ENCODE measurements around the gene ZNF519.
"Not testable (repeated sequence)": the region's sequence is repeated elsewhere in the genome, so short reads cannot be mapped to it uniquely, and the experiment has no call there.

ZNF519 gene

DNA sequence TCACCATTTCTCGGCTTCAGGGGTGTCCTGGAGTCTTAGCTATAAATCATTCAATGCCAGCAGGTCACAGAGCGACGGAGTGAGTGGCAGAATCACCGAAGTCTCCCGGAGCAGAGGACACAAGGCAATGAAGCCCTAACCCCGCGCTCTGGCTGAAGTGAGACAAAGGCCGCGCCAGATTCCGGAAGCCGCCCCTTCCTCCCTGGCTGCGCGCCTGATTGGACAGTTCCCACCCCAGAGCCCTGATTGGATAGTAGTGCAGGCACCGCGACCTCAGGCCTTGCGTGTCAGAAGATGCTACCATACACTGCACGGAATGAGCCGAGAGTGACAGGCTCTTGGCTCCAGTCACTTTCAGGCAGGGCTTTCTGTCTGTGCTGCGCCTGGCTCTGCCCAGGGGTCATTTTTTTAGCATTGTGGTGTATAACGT is at the start of gene ZNF519:
Gene ZNF519 (minus strand): TSS at position 165 of the 430 bp plus-strand sequence. CDS start 158 bp downstream, at position 7.
- DNase-seq: peak; percentile 95

DNA sequence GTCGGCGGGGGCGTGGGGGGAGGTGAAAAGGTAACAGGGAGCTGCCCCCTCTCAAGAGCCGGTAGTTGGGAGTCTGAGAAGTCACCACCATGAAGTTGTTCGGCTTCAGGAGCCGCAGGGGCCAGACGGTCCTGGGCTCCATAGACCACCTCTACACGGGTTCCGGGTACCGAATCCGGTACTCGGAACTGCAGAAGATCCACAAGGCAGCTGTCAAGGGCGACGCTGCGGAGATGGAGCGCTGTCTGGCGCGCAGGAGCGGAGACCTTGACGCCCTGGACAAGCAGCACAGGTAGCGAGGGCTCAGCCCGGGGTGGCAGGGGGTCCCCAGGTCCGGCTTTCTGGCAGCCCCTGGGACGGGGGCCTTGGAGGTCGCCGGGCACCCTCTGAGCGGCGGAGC is 47.1 kb upstream of the ZNF519 start:
- DNase-seq: no peak

DNA sequence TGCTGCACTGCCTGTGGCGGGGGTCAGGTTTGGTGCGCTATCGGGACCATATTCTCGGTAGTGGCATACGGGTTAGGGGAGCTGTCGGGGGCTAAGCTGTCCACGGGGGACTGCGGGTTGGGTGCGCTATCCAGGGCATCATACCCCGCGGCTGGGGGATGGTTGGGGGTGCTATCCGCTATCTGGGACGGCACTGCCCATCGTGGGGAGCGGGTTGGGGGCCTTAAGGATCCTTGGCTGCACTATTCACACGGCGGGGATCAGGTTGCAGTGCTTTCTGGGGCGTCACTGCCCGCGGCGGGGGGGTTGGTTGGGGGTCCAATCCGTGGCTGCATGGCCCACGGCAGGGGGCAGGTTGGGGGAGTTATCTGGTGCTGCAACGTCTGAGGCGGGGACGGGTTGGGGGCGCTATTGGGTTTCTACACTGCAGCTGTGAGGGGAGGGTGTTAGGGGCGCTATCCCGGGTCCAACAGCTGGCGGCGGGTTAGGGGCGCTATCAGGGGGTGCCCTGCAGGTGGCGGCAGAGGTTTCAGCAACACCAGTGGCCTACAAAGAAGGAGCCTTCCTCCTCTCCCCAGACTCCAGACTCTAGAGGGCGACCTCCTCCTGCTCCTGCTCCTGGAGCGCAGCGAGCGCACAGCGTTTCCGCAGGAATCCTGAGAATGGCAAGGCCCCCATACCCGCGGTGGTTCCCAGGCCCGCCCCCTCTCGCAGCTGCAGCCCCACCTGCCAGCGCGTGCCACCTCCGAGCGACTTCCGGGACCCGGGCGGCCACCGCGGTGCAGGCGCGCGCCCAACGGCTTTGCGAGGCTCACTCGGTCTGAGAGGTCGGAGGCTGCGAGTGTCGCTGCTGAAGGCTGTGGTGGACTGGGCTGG is 46.3 kb upstream of the ZNF519 start:
- DNase-seq: peak; percentile 60

DNA sequence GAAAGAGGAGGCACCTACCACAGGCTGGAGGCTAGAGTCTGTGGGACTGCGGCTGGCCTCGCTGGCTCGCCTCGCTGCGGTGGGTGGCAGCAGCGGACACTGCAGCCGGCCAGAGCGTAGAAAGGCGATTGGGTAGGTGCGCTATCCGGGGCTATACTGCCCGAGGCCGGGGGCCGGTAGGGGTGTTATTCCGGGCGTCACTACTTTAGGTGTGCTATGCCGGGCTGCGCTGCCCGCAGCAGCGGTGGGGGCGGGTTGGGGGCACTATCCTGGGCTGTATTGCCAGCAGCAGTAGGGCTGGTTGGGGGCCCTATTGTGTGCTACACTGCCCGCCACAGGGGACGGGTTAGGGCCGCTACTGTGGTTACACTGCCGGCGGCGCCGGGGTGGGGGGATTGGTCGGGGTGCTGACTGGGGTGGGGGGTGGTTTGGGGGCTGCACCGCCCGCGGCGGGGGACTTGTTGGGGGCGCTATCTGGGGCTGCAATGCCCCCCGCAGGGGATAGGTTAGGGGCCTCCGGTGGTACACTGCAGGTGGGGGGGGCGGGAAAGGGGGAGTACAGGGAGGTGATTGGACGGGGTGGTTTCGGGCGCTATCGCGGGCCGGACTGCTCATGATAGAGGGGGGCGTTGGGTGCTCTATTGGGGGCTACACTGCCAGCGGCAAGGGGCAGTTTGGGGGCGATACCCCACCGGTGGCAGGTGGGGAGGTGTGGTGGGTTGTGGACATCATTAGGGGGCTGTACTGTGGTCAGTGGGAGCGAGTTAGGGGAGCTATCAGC is 45.5 kb upstream of the ZNF519 start:
- not testable (repeated sequence) for DNase-seq

DNA sequence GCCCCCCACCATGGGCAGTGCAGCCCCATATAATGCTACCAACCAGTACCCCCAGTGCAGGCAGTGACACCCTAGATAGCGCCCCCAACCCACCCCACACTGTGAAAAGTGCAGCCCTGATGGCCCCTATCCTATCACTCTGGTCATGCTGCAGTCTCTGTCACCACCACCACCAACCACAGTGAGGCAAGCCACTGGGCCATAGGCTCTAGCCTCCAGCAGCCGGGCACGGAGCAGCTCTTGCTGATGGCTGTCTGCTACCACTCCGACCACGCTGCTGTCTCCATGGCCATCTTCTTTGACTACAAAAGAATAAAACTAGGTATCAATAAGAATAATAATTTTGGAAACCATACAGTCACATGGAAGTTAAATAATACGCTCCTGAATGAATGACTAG is 43.2 kb upstream of the ZNF519 start:
- not testable (repeated sequence) for DNase-seq

DNA sequence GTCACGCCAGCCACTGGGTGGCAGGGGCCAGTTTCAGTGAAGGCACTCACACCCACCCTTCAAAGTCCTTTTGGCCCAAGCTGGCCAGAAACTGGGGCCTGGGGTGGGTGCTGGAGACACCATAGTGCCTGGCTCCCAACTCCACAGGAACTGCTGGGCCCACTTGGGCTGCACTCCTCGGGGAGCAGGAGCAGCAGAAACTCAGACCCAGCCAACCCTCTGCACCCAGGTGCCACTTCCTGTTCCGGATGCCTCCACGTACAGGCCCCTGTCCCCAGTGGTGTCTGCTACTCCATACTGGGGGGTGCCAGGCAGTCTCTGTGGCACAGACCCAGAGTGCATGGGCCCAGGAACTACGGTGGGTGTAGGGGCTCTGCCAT is 42.5 kb upstream of the ZNF519 start:
- no peak for DNase-seq

DNA sequence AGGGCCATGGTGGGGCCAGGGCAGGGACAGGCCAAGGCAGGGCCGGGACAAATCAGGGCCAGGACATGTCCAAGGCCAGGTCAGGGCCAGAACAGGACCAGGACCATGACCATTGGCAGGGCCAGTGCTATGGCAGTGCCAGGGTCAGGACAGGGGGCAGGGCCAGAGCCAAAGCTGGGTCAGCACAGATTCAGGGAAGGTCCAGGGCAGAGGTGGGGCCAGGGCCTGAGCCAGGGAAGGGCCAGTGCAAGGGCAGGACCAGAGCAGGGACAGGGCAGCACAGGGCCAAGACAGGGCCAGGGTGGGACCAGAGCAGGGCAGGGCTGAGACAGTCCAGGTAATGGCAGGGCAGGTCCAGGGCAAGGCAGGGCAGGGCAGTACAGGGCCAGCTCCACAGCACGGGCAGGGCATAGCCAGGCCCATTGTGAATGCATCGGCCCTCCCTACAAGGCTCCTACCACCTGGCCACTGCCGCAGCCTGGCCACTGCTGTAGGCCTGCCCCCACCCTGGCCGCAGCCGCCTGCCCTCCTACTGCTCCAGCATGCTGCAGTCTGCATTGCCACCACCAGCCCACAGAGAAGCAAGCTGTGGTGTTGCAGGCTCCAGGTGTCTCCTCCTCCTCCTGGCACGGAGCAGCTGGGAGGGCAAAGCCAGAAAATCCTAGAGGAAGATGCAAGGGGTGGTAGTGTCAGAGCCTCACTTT is 41.9 kb upstream of the ZNF519 start:
- not testable (repeated sequence) for DNase-seq

DNA sequence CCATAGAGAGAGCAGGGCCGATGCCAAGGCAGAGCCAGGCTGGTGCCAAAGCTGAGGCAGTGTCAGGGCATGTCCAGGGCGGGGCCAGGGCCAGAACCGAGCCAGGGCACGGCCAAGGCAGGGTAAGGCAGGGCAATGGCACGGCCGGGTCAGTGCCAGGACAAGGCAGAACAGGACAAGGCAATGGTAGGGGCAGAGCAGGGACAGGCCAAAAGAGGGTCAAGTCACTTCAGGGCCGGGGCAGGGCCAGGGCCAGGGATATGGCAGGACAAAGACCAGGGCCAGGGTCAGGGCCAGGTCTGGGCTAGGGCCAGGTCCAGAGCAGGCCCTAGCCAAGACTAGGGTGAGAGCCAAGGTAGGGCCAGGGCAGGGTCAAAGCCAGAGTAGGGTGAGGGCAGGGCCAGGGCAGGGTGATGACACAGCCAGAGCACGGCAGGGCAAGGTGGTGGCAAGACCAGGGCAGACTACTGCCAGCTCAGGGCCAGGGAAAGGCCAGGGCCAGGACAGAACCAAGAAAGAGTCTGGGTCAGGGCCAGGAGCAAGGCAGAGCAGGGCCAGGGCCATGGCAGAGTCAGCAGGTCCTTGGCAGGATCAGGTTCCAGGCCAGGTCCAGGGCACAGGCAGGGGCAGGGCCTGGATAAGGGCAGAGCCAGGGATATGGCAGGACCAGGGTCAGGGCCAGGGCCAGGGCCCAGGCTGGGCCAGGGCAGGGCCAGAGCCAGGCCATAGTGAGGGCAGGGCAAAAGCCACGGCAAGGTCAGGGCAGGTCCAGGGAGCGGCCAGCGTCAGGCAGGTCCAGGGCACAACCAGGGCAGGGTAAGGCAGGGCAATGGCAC is 41.1 kb upstream of the ZNF519 start:
- not testable (repeated sequence) for DNase-seq

DNA sequence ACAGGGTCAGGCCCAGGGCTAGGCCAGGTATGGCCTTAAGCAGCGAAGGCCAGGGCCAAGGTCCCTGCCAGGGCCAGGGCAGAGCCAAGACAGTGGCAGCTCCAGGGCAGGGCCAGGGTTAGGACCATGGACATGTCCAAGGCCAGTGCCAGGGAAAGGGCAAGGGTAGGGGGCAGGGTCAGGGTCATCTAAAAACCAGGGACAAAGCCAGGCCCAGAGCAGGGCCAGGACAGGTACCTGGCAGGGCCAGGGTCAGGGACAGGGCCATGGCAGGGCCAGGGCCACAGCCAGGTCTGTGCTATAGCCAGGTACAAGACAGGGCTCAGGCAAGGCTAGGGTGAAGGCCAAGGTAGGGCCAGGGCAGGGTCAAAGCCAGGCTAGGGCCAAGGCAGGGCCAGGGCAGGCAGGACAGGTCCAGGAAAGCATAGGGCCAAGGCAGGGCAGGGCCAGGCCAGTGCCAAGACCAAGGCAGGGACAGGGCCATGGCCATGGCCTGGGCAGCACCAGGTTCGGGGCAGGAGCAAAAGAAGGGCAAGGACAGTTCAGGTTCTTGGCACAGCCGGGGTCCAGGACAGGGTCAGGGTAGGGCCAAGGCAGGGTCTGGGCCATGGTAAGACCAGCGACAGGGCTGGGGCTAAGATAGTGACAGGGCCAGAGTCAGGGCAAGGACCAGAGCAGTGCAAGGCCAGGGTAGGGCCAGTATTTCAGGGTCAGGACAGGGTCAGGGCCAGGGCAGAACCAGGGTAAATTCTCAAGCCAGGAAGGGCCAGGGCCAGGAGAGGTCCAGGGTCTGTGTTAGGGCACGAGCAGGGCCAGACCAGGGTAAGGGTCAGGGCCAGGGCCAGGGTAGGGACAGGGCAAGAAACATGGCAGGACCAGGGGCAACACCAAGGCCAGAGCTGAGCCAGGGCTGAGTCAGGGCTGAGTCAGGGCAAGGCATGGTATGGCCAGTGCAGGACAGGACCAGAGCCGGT is 40.2 kb upstream of the ZNF519 start:
- DNase-seq: not testable (repeated sequence)

DNA sequence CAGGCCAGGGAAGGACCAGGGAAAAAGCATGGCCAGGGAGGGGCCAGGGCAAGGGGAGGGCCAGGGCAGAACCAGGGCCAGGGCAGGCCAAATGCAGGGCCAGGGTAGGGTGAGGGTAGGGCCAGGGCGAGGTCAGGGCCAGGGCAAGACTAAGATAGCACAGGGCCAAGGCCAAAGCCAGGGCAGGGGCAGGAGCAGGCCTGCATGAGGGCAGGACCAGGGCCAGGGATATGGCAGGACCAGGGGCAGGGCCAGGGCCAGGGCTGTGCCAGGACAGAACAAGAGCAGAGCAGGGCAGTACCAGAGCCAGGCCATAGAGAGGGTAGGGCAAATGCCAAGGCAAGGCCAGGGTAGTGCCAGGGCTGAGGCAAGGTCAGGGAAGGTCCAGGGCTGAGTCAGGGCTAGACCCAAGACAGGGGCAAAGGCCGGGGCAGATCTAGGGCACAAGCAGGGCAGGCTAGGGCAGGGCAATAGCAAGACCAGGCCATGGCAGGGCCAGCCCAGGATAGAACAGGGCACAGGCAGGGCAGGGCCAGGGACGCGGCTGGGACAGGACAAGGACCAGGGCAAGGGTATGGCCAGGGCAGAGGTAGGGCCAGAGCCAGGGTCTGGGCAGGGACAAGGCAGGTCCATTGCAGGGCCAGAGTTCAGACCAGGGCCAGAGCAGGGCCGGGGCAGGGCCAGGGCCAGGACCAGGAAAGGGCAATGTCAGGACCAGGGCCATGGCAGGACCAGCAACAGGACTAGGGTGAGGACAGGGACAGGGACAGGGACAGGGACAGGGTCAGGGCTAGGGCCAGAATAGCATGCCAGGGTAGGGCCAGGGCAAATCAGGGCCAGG is 39.3 kb upstream of the ZNF519 start:
- not testable (repeated sequence) for DNase-seq

DNA sequence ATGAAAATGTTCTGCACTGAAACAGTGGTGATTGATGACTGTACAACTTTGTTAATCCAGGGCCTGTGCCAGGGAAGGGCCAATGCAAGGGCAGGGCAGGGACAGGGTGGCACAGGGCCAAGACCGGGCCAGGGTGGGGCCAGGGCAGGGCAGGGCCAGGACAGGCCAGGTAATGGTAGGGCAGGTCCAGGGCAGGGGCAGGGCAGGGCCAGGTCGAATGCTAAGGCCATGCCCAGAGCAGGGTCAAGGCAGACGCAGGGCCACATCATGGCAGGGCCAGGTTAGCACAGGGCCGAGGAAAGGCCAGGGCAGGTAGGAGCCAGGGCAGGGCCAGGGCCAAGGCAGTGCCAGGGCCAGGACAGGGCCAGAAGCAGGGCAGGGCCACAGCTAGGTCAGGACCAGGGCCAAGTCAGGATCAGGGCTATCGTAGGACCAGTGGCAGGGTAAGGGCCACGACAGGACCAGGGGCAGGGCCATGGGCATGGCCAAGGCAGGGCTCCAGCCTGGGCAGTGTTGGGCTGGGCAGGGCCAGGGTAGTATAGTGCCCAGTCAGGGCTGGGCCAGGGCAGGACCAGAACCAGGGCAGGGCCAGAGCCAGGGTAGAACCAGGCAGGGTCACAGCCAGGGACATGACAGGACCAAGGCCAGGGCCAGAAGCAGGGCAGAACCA is 38.3 kb upstream of the ZNF519 start:
- not testable (repeated sequence) for DNase-seq

DNA sequence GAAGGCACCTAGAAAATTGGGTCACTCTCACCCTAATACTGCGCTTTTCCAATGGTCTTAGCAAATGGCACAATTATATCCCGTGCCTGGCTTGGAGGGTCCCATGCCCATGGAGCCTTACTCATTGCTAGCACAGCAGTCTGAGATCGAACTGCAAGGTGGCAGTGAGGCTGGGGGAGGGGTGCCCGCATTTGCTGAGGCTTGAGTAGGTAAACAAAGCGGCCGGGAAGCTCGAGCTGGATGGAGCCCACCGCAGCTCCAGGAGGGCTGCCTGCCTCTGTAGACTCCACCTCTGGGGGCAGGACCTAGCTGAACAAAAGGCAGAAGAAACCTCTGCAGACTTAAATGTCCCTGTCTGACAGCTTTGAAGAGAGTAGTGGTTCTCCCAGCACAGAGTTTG is 30.7 kb upstream of the ZNF519 start:
- DNase-seq: not testable (repeated sequence)

DNA sequence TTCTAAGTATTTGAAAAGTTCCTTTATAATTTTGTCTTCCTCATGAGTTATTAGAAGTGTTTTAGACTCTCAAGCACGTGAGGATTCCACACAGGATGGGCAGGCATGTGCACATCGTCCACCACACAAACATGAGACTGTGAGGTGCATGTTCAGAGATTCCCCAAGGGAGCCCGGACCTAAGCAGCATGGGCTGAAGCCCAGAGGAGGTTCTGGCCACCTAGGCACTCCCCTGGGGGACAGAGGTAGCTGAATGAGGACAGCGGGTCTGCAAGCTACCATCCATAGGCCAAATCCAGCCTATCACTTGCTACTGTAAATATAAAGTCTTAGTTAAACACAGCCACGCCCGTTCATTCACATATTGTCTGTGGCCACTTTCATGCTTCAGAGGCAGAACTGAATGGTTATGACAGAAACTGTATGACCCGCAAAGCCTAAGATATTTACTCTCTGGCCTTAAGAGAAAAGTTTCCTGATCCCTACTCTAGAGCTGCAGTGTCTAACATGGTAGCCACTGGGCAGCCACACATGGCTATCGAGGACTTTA is 19.4 kb upstream of the ZNF519 start:
- not testable (repeated sequence) for DNase-seq

DNA sequence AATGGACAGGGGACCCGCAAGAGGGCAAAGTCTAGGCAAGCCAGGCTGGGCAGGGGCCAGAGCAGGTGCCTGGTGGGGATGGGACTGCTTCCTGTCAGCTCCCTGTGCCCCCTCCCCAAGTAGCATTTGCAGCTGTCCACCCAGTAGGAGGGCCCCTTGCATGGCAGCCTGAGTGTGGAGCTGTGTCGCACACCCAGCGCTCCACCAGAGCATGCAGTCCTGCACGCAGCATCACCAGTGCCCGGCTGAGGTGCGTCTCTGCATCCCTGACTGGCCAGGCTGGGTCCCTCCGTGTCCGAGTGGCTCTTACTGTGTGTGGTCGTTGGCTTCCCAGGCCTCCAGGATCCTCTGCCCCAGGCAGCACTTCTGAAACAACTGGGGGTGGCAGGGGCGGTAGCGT is 18.5 kb upstream of the ZNF519 start:
- DNase-seq: not testable (repeated sequence)

DNA sequence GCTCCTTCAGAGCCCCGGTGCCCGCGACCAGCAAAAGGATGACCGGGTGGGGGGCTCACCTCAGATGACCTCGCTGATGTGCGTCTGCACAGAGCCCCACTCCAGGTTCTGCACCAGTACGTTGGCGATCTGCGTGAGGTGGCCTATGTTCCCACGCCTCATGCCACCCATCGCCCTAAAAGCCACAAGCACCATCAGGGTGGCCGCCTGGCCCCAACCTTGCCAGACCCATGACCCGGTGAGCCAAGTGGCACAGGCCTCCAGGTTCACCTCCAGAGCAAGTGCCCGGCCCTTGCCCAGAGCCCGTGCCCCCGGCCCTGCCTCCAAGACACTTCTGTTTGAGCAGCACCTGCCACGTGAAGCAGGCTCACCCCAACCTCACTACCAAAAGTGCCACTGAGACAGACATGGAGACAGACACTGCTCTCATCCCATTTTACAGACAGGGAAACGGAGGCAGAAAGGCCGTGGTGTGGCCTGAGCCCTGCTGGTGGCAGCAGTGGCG is 17.7 kb upstream of the ZNF519 start:
- not testable (repeated sequence) for DNase-seq

DNA sequence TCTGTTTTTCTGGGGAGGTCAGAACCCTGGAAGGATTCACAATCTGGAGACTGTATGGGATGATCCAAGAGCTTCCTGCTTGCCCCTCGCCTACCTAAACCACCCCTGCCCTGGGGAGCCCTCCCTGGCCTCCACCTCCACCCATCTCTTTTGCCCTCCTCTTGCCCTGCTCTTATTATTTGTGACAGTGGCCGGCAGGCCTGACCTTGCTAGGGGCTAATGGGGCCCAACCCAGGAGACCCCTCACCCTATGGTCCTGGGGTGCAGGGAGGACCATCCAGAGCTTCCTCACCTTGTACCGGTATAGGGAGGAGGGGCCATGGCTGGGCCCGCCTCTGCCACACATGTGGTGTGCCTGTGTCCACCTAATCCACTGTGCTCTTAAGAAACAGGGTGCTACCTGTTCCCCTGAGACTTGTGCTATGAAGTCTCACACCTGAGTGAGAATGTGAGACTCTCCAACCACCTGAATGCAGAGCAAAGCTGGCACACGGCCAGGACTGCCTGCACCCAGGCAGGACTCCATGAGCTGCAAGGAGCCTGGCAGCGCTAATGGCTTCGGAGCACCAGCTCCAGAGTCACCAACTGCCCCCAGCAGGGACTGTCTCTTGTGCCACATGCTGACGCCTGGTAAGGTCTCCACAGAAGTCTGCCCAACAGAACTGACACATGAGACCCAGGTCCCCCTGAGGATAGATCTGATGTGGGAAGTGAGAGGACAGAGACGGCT is 17.1 kb upstream of the ZNF519 start:
- DNase-seq: not testable (repeated sequence)

DNA sequence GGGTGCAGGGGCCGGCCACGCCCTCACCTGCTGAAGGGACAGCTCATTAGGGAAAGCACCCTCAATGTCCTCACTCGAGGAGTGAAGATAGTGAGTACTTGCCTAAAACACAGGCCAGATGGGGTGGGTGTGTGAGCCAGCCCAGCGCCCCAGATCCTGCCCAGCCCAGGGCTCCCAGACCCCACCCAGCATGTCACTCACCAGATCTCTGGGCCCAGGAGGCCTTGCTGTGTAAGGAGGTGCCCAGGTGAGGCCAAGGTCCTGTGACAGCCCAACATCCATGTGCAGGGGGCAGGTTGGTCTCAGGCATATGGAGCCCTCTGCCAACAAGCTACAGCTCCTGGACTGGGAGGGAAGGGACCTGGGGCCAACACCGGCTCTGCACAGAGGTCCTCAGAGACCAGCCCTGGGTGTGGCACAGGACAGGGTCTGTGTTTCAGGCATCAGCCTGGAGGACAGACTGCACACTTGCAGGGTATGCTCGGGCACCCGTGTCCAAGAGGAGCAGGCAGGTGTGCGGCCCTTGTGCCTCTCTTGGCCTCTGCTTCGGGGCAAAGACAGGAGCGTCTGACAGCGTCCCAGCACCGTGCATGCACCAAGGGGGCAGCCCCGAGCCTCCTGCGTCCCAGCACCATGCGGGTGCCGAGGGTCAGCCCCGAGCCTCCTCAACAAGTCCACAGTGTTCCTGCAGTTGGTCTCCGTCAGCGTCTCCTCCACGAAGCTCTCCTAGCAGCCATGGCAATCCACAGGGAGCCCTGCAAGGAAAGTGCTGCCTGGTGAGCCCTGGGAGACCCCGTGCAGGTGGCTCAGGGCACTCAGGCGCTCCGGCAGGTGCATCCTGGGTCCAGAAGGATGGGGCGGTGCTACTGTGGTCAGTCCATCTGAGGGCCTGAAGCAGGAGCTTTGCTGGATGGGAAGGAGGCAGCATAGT is 16.0 kb upstream of the ZNF519 start:
- DNase-seq: not testable (repeated sequence)
